GM21619 (cell line): Measurements from ENCODE around the gene SLC16A12.
"Not testable (repeated sequence)": the region's sequence is repeated elsewhere in the genome, so short reads cannot be mapped to it uniquely, and the experiment has no call there.

Source experiments
- ATAC-seq: cut with Tn5 transposase; IDR thresholded peaks from one replicate; pipeline ENCODE4 v1.9.1; 2021; ENCODE audit not compliant: unreplicated experiment

The SLC16A12 gene

GRCh38 chr10:89474452-89474851 lies 60.9 kb downstream of the SLC16A12 start:
- no peak for ATAC-seq

- no peak for ATAC-seq
Measured at GRCh38 chr10:89471110-89471809, 64.1 kb downstream of the SLC16A12 start.

- no peak for ATAC-seq
Measured at GRCh38 chr10:89470628-89471027, 64.8 kb downstream of the SLC16A12 start.

- no peak for ATAC-seq
Measured at GRCh38 chr10:89469517-89469916, 65.9 kb downstream of the SLC16A12 start.

GRCh38 chr10:89468191-89468965 lies 67.0 kb downstream of the SLC16A12 start:
- ATAC-seq = no peak

- no peak for ATAC-seq
Measured at GRCh38 chr10:89466599-89467035, 68.8 kb downstream of the SLC16A12 start.

GRCh38 chr10:89465196-89465595 lies 70.2 kb downstream of the SLC16A12 start:
- no peak for ATAC-seq

- no peak for ATAC-seq
Measured at GRCh38 chr10:89463846-89464537, 71.4 kb downstream of the SLC16A12 start.

GRCh38 chr10:89458784-89459183 lies 76.6 kb downstream of the SLC16A12 start:
- ATAC-seq = no peak

GRCh38 chr10:89458291-89458690 lies 77.1 kb downstream of the SLC16A12 start:
- no peak for ATAC-seq

GRCh38 chr10:89454561-89455347 lies 80.6 kb downstream of the SLC16A12 start:
- no peak for ATAC-seq

- no peak for ATAC-seq
Measured at GRCh38 chr10:89452193-89452592, 83.2 kb downstream of the SLC16A12 start.

- no peak for ATAC-seq
Measured at GRCh38 chr10:89450901-89451300, 84.5 kb downstream of the SLC16A12 start.

GRCh38 chr10:89444819-89445218 lies 90.6 kb downstream of the SLC16A12 start:
- ATAC-seq = not testable (repeated sequence)

- ATAC-seq = no peak
Measured at GRCh38 chr10:89442289-89442688, 93.1 kb downstream of the SLC16A12 start.

GRCh38 chr10:89440226-89441009 lies 95.0 kb downstream of the SLC16A12 start:
- no peak for ATAC-seq

- no peak for ATAC-seq
Measured at GRCh38 chr10:89438525-89438924, 96.9 kb downstream of the SLC16A12 start.

GRCh38 chr10:89431977-89432376 lies 103.4 kb downstream of the SLC16A12 start:
- ATAC-seq = no peak

GRCh38 chr10:89428877-89429276 lies 106.5 kb downstream of the SLC16A12 start:
- no peak for ATAC-seq

- ATAC-seq = no peak
Measured at GRCh38 chr10:89427629-89428028, 107.8 kb downstream of the SLC16A12 start.
